Activated T-cell treated with anti-CD3 and anti-CD28 coated beads for 1 hour (primary cell): ENCODE measurements around the gene CLDN6.
A peak's percentile ranks its signal among the peaks of the same experiment; 100 is the strongest.

Experiments used
- DNase-seq: peaks from one replicate; pipeline ENCODE4 v3.0.0-alpha.2; 2020; ENCODE audit warnings: low read depth

Gene CLDN6

DNA sequence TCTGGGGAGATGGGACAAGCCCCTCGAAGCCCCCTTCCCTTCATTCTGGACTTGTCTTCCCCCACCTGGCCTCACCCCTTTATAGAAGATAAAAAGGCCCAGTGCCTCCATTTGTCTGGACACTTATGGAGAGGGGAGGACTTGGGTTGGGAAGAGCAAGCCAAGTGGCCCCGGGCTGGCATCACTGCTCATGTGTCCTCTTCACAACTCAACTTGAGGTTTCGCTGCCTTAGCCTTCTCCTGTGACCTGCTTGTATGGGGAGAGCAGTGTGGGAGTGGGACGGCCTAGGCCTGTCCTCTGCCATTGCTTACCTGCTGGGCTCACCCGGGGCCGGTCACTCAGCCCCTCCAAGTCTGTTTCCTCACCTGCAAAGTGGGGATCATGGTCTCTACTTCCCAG is 47.4 kb downstream of the CLDN6 start:
- DNase-seq = no peak

DNA sequence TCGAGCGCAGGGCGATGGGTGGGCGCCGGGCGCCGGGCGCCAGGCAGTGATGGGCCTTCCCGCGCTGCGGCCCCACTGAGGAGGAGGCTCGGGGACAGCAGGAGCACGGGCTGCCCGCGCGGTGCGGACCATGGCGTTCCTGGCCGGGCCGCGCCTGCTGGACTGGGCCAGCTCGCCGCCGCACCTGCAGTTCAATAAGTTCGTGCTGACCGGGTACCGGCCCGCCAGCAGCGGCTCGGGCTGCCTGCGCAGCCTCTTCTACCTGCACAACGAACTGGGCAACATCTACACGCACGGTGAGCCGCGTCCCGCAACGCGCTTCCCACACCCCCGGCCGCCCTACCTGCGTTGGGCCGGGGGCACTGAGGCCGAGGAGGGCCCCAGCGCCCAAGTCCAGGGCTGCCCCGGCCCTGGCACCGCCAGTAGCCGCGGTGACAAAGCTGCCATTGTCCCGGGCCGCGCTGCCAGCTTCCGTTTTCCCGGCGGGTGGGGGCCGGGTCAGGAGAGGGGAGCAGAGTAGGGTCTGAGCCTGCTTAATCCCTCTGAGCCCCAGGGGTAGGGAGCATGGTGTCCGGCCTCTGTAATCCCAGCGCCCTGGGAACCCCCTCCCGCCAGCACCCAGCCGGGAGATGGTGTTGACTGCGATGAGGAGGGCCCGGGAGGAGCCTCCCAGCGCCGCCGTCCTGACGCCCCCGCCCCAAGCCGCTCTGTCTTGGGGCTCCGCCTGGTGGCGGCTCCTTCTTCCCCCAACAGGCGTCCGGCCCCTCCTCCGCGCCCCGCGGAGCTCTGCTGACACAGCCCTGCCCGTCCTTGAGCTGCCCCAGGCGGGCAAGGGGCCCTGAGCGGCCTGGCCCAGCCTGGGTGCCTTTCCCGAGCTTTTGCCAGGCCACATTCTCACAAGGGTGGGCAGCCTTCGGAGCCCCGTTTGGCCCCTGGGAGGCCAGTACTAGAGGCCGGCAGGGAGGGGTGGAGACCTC is 48.1 kb downstream of the CLDN6 start:
- DNase-seq = peak; percentile 40

DNA sequence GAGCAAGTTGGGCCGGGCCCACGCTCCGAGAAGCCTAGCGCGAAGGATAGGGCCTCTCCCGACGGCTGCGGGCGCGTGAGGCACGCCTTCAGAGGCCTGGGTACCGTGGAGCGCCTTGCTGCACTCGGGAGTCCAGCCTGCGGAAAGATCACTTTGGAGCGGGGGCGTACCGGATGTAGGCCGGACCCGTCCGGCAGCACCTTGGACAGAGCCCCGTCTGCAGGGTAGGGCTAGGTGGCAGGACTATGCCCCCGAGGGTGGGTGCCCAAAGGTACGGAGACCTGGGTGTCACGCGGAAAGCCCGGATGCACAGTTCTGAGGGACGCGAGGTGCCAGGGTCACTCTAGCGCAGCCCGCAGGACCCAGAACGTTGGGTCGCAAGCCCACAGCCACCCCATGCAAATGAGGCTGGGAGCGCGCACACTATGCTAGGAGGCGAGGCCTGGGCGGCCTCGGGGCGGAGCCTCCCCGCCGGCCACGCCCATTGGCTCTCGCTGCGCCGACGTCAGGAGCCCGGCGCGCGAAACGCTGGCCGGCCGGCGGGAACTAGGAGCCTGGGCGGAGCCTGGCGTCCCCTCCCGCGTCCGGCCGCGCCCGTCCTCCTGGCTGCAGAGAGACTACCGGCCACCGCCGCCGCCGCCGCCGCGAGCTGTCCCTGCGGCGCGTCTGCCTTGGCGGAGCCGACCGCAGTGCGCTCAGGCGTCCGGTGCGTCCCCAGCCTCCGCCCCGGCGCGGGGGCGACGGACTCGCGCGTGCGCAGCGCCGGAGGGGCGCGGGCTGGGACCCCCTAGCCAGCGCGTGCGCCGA is 49.0 kb downstream of the CLDN6 start, which contains the start of gene PAQR4:
Gene PAQR4 (plus strand): TSS at position 611 of the 807 bp plus-strand sequence. CDS start 327 bp downstream, outside the sequence.
- DNase-seq = peak; percentile 65

DNA sequence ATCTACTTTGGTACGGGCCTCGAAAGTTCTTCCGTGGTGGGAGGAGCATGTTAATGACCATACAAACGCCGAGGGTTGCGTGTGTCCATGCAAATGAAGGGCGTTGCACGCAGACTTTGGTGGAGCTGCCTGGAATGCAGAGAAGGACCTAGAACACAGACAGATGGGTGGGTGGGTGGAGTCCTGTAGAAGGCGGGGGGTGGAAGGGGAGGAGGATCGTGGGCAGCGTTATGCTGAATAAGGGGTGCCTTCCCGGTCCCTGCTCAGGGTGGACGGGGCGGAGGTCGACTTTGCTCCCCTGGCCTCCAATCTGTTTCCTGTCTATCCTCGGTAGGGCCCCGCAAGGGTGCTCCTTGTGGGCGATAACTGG is 49.6 kb downstream of the CLDN6 start:
- DNase-seq = no peak

DNA sequence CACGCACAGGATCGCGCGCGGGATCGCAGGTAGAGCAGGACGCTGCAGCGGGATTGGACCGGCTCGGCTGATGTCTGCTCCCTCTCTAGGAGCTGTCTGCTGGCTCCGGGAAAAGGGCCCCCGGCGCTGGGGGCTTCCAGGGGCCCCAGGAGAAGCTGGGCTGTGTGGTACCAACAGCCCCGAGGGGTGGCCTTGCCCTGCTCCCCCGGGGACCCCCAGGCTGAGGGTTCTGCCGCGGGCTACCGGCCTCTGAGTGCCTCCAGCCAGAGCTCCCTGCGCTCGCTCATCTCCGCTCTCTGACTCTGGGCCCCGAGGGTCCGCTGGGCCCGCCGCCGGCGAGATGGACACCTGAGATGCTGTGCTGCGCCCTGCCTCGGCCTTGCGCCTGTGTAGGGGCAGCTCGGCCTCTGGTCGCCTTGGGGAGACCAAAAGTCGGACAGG is 50.2 kb downstream of the CLDN6 start:
- DNase-seq = no peak

DNA sequence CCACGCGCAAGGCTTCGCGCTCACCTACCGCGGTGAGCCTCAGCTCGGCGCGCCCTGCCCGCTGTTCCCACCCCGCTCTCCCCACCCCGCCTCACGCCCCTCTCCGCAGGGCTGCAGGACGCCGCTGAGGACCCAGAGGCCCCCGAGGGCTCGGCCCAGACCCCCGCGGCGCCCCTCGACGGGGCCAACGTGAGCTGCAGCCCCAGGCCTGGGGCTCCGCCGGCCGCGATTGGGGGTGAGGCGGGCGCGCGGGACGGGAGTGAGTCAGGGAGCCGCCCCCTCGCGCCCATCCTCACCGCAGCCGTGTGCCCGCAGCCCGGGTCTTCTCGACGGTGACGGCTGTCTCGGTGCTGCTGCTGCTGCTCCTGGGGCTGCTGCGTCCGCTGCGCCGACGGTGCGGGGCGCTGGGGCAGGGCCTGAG is 50.8 kb downstream of the CLDN6 start:
- no peak for DNase-seq

DNA sequence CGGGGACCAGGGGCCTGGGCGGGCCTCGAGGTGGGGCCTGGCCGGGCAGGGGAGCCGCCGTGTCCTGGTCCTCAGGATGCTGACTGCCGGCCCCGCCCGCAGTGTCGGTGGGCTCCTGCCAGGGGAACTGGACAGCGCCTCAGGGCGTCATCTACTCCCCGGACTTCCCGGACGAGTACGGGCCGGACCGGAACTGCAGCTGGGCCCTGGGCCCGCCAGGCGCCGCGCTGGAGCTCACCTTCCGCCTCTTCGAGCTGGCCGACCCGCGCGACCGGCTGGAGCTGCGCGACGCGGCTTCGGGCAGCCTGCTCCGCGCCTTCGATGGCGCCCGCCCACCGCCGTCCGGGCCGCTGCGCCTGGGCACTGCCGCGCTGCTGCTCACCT is 51.2 kb downstream of the CLDN6 start:
- no peak for DNase-seq

DNA sequence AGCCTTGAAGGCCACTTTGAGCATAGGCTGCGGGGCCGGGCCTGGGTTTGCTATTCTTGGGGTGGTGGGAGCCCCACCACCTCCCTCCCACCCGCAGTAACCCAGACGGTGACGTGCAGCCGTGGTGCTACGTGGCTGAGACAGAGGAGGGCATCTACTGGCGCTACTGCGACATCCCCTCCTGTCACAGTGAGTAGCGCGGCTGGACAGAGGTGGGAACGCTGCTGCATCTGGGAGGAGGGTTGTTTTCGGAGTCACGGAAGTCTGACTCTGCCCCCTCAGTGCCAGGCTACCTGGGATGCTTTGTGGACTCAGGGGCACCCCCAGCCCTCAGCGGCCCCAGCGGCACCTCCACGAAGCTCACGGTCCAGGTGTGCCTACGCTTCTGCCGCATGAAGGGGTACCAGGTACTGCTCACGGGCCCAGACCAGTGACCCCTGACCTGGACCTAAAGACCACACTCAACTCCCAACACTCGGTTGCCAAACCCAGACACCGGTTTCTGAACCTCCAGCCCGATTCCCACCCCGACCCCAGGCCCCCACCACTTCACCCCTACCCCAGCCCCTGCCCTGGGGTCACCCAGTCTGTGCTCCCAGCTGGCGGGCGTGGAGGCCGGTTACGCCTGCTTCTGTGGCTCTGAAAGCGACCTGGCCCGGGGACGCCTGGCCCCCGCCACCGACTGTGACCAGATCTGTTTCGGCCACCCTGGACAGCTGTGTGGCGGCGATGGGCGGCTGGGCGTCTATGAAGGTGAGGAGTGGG is 51.8 kb downstream of the CLDN6 start:
- no peak for DNase-seq
